HG02588 (cell line): ENCODE measurements around the gene TCEANC.
"Not testable (repeated sequence)": the region's sequence is repeated elsewhere in the genome, so short reads cannot be mapped to it uniquely, and the experiment has no call there.

Experiments used
- ATAC-seq: cut with Tn5 transposase; IDR thresholded peaks from one replicate; pipeline ENCODE4 v1.9.1; 2021; ENCODE audit warnings: mild to moderate bottlenecking, moderate library complexity; ENCODE audit not compliant: unreplicated experiment

The TCEANC gene, protein sequence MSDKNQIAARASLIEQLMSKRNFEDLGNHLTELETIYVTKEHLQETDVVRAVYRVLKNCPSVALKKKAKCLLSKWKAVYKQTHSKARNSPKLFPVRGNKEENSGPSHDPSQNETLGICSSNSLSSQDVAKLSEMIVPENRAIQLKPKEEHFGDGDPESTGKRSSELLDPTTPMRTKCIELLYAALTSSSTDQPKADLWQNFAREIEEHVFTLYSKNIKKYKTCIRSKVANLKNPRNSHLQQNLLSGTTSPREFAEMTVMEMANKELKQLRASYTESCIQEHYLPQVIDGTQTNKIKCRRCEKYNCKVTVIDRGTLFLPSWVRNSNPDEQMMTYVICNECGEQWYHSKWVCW

GRCh38 chrX:13652850-13653693 is at the start of gene TCEANC:
Gene TCEANC (plus strand): TSS chrX:13653141. CDS start chrX:13662509, 9,368 bp downstream.
- peak; percentile 94 for ATAC-seq

DNA sequence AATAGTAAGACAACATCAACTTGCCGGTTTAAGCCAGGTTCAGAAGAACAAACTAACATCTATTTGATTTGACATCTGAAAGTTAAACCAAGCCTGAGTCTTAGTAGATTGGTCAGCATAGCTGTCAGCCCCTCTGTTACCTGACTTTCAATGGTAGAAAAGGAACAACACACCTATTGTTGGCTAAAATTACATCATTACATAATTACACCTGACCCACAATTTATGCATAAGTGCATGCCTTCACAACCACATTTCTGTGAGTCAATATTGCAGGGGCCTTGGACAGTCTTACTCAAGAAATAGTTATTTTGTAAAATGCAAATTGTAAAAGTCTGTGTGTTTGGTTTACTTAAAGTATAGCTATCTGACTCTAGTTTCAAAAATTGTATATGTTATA is 47.3 kb upstream of the TCEANC start:
- ATAC-seq: no peak

- ATAC-seq: no peak
Measured at GRCh38 chrX:13607331-13607995, 45.5 kb upstream of the TCEANC start.

DNA sequence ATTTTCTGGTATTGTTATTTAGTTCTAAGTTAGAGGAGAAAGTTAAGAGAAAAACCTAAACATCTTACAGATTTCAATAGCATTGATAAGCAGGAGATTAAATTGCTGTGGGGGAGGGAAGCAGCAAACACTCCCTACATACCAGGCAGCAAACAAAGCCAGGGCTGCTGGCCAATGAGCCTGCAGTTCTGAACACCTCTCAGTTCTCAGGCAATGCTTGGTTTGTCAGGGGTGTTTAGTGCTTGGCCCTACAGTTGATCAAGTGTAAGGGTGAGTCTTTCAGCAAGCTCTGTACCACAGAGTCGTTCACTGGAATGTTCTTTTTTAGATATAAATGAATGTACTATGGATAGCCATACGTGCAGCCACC is 45.0 kb upstream of the TCEANC start:
- no peak for ATAC-seq

- no peak for ATAC-seq
Measured at GRCh38 chrX:13614154-13614553, 38.8 kb upstream of the TCEANC start.

GRCh38 chrX:13620207-13620606 is 32.7 kb upstream of the TCEANC start:
- no peak for ATAC-seq

DNA sequence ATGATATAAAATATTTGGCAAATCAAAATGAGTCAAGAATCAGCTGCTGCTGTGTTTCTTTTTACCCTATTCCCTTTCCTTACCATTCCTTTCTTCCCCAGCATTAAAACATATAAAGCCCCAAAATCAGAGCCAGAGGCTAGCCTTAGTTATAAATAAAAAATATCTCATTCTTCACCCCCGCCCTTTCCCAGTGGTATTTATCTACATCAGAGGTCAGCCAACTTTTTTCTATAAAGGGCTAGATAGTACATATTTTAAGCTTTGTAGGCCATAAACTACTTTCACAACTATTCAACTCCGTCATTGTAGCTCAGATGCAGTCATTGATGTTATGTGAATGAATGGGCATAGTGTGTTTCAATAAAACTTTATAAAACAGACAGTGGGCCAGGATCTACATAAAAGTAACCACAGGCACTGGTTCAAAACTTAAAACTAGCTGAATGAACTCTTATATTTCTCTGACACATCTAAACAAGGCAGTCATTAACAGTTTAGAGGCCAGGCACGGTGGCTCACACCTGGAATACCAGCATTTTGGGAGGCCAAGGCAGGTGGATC is 30.5 kb upstream of the TCEANC start:
- no peak for ATAC-seq

DNA sequence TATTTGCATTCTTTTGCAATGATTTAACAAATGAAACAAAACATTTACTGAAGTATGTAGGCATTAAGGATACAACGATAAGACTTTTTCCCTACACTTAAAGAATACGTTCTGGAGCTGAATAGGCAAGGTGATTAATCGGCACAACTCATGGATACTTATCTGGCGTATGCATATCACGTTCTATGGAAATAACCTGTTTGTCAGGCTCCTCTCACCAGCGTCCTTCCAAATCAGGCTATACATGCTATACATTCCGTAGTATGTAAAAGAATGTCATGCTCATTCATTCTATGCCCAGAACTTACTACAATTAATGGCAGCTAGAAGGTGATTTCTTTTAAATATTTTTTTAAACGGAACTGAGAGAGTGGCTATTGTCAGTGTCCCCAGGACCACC is 25.6 kb upstream of the TCEANC start:
- no peak for ATAC-seq

DNA sequence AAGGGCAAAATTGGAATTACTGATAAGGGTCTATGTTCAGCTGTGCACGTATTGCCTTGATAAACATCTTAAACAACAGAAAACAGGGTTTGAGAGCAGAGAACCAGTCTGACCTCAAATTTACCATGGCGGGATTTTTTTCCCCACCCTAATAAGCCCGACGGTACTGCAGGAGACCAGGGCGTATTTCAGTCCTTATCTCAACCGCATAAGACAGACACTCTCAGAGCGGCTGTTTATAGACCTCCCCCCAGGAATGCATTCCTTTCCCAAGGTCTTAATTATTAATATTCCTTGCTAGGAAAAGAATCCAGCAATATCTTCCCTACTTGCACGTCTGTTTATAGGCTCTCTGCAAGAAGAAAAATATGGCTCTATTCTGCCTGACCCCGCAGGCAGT is 15.7 kb upstream of the TCEANC start:
- not testable (repeated sequence) for ATAC-seq

DNA sequence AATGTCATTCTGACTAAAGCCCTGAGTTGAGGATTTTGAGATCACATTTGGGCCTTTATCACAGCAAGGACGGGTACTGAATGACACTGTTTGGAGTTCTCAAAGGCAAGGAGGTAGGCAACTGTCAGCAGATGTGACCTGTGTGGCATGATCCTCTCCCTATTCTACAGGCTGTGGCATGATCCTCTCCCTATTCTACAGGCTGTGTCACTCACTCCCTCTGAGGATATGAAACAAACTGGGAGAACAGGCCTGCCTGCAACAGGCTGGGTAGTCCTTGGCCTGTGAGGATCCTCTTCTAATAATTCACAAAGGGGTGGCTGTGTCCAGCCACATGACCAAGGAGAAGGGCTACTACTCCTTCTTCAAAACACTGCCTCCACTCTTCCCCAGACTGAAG is 14.9 kb upstream of the TCEANC start:
- ATAC-seq: no peak

- ATAC-seq: no peak
Measured at GRCh38 chrX:13638826-13639225, 14.1 kb upstream of the TCEANC start.

GRCh38 chrX:13641684-13642083 is 11.3 kb upstream of the TCEANC start:
- not testable (repeated sequence) for ATAC-seq

DNA sequence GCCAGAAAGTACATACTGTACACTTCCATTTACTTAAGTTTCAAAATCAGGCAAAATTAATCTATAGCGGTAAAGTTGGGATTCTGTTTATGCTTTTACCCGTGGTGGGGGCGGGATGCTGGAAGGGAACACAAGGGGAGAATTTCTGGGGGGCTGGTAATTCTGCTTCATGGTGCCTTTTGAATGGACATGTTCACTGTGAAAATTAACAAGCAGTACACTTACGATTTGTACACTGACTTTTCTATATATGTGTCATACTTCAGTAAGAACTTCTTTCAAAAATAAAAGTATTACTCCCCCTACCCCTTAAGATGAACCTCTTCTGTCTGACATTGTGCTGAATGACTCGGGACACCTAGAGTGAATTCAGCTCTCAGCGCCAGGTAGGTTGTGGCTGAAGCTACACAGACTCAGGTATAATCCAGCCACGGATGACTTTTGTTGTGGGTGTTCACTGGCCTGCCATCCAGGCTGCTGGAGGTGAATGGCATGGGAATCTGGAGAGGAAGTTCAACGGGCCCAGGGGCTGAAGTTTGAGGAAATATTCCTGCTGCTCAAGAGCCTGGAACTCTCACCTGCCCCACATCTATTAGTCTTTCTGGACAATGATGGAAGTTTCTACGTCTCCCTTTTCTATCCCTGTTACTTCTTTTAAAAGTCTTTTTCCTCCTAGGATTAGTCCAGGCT is 7.3 kb upstream of the TCEANC start:
- ATAC-seq: no peak

DNA sequence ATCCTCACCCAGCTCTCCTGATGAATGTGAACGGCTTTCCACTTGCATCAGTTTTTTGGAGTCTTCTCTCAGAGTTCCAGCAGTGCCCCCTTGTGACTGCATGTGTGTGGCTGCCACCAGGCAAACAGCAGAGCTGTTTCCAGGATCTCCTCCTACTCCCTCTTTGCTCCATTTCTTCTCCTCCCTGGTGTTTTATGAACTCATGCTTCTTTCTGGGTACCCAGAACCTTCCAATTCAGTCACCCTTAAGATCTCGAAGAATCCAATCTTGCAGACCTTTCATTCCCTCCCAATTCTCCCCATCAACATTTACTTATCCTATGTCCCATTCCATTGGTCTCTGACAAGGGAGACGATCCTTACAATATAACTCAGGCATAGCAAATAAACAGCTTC is 6.8 kb upstream of the TCEANC start:
- no peak for ATAC-seq

DNA sequence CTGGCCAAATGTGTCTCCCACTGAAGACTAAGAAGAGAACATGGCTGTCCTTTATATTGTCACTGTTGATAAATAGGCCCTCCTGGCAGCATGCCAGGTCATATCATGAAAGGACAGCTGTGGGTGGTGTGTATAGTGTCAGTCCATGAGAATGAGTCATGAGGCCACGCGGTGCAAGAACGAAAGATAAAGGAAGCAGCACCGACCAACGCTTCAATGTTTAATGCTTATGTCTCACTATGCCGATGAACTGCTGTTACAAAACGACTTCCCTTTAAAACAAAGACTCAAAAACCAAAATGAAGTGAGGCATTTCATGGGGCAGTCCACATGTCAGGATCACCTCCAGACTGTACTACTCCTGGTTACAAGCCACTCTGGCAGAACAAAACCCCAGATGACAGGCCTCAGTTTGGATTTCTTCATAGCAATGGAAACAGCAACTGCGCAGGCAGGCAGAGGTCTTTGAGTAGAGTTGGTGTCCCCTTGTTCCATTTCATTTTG is 5.2 kb upstream of the TCEANC start:
- no peak for ATAC-seq

DNA sequence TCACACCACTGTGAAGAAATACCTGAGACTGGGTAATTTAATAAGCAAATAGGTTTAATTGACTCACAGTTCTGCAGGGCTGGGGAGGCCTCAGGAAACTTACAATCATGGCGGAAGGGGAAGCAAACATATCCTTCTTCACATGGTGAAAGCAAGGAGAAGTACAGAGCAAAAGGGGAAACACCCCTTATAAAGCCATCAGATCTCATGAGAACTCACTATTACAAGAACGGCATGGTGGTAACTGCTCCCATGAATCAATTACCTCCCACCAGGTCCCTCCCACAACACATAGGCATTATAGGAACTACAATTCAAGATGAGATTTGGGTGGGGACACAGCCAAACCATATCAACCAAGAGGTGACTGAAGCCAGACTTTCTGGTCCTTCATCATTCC is 4.6 kb upstream of the TCEANC start:
- not testable (repeated sequence) for ATAC-seq

- no peak for ATAC-seq
Measured at GRCh38 chrX:13649838-13650237, 3.1 kb upstream of the TCEANC start.

DNA sequence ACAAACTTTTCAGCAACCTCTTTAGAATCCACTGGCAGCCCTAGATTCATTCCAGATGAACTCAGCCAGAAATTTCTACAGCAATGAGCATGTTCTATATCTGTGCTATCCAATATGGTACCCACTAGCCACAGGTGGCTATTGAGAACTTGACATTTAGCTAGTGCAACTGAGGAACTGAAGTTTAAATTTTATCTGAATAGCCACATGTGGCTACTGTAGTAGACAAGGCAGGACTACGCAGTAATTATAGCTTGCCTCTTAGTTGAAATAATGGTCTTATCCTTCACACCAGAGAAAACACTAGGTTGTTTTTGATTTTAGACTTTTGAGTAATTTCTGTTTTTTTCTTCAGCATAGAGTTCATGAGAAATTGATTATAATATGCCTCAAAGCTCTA is 2.6 kb upstream of the TCEANC start:
- ATAC-seq: no peak

DNA sequence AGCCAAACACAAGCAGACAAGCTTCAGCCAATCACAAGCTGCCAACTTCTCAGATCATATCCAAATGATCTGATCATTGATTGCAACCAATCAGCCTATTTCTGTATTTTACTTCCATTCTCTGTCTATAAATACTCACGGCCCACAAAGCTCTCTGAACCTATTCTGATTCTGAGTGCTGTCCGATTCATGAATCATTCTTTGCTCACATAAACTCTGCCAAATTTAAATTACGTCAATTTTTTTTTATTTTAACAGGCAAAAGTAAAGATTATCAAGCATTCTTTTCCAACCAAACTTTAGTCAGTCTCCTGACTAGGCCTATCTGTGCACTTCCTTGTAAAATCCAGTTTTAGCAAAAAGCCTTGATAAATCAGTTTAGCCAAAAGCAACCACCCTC is 1.8 kb upstream of the TCEANC start:
- no peak for ATAC-seq

- no peak for ATAC-seq
Measured at GRCh38 chrX:13652287-13652793, 601 bp upstream of the TCEANC start.
